Measurements from ENCODE around the gene LYRM1. TPM values are rescaled to one million over a fixed set of nuclear protein-coding genes. Genes with fewer than 3 reads are reported as not detected.
"Not testable (repeated sequence)": the region's sequence is repeated elsewhere in the genome, so short reads cannot be mapped to it uniquely, and the experiment has no call there.

Gene LYRM1, protein sequence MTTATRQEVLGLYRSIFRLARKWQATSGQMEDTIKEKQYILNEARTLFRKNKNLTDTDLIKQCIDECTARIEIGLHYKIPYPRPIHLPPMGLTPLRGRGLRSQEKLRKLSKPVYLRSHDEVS
- 59.0 and 88.5 TPM in 2 replicates for total RNA-seq (2014; rRNA removed; shearing (Covaris generic))

DNA sequence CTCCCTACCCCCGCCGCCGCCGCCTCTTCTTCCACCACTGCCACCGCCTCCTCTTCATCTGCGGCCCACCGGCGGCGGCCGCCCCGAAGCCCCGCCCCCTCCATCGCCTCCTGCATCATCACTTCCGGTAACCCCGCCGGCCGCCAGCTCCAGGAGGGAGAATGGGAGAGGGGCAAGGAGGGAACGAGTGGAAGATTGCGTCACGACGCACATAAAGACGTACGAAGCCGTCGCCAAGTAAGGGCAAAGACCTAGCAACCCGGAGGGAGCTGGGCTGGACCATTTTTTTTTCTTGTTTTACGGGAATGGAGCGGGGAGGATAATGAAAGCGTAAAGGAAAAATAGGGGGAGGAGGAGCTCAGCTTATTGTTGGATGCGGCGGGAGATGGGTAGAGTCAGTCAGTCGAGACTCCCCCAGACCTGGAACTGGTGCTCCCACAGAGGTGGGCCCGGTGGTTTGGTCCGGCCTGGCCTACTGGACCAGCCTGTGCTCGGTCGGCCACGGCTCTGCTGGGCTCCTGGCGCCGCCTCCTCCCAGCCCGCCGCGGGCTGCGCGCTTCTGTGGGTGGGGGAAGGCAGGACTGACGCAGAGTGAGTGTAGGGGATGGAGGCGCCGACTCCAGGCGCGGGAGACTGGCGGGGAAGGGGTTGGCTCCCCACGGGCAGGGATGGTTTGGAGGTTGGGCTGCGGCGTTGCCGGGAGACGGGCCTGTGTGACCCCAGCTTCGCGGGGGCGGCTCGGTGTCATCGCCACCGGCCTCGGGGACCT, at the start of gene LYRM1, which contains the start of gene DCUN1D3:
TSS of gene LYRM1 (plus strand) at position 473 of the 769 bp plus-strand sequence. CDS start 14,785 bp downstream, outside the sequence.
TSS of gene DCUN1D3 (minus strand) at position 60 of the 769 bp plus-strand sequence. CDS start 37,820 bp downstream, outside the sequence.
- in situ Hi-C loops (cut with HindIII; ENCODE audit: low sequenced_read_pairs): no loop called here

DNA sequence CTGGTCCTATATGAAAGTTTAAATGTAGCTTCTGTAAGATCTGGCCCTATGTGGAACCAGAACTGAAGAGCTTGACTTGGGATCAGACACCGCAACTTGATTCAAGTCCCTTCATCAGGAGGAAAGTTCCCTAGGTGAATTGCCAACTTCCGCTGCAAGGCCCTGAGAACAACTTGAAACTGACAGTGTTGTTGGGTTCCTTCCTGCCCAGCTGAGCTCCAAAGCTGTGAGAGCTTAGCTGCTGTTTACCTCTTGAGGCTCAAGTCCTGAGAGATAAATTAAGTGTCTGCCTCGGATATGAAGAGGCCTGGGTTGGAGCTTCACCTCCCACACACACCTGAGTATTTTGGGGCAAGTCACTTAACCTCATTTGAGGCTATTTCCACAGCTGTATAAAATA, 49.6 kb upstream of the LYRM1 start:
- in situ Hi-C loops (cut with HindIII; ENCODE audit: low sequenced_read_pairs): no loop called here
- DNase-seq (ENCODE audit: low spot score): no peak

More for the DNA sequence above, at the start of gene LYRM1, which contains the start of gene DCUN1D3:
- DNase-seq (ENCODE audit: low spot score): peak; percentile 99

DNA sequence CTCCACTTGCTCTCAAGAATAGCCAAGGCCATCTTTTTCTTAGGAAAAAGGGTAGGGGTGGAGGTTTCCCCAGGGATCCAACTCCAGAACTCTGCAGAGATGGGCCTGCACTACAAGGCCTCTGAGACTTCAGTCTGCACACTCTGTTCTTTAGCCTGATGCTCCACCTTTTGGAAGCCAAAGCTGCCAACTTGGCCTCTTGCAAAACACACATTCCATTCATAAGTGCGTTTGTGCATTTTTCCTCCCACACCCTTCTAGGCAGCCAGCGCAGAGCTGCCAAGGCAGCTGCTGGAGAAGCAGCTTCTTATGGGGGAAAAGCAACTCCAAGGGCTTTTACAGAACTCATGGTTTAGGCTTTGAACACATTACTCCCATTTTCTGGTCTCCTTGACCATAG, 49.0 kb upstream of the LYRM1 start:
- no peak for DNase-seq (ENCODE audit: low spot score)

DNA sequence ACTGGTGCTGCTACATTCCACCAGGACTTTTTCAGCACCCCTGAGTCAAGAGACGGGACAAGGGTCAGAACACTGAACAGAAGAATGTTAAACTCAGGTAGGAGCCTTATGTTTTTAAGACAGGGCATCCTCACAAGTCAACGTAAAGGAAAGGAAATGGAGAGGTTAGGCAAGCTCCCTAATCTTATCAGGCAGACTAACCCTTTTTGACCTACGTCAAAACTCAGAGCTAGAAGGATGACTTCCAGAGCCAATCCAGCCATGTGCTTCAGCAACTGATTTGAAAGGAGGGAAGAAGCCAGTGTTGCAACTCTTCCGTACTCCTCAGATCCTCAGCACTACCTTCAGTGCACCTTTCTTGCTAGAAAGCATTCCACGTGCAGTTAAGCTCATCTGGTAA, 47.4 kb upstream of the LYRM1 start:
- no peak for DNase-seq (ENCODE audit: low spot score)
- in situ Hi-C loops (cut with HindIII; ENCODE audit: low sequenced_read_pairs): no loop called here

More for the DNA sequence above, 49.0 kb upstream of the LYRM1 start:
- in situ Hi-C loops (cut with HindIII; ENCODE audit: low sequenced_read_pairs): no loop called here

DNA sequence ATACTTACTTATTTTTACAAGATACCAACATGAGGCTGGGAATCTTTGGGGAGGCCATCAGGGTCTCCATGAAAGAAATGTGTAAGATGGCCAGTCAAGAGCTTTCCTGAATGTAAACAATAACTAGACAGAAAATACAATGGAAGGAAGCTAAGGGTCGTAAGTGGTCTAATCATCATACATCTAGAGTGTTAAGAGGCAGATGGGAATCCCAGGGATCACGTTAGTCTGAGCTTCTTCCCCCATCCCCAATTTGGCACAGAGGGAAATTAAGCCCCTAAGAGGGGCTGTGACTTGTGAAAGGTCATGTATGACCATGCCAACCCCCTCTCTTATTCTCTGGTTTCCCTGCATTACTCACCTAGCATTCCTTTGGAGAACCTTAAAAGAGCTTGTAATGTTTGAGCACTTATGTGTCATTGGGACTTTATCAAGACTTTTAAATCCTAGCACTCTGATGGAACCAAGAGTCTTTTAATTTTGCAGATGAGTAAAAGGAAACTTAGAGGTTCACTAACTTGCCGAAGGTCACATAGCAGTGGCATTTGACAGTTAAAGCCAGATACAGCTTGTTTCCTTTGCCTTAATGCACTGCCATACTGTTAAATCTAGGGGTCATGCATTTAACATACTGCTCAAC, 46.5 kb upstream of the LYRM1 start:
- in situ Hi-C loops (cut with HindIII; ENCODE audit: low sequenced_read_pairs): no loop called here
- DNase-seq (ENCODE audit: low spot score): no peak

DNA sequence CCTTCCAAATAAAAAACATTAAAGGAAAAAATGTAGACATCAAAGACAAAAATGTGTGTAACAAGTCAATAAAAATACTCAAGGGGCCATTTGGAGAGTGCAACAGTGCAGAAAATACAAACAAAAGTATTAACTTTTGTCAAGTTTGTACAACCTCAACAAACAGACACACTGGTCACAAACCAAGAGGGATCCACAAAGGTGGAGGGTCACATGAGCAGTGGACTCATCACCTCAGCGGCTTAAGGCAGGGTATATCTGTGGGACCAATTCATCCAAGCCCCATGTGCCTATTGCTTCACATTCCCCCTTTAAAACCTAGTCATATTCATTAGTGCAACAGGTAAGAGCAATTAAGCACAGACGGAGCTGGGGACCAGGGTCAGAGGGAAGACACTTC, 45.6 kb upstream of the LYRM1 start:
- no peak for DNase-seq (ENCODE audit: low spot score)
- in situ Hi-C loops (cut with HindIII; ENCODE audit: low sequenced_read_pairs): no loop called here

DNA sequence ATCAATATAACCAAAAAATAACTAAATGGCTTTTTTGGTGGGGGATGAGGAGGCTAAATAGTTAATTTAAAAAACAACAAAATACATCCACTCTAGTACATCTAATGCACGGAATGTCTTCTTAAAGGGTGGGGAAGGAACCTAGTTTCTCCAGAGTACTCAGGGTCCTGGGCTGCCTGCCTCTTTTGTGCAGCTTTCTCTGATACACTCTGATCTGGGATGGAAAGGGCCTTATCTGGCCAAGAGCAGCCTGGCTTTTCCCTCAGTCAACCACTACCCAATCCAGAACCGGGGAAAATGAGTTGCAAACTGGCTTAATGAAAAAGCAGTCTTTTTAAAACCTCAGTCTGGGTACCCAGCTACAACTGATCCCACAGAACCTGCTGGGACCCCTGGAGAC, 43.3 kb upstream of the LYRM1 start:
- in situ Hi-C loops (cut with HindIII; ENCODE audit: low sequenced_read_pairs): no loop called here
- DNase-seq (ENCODE audit: low spot score): no peak

DNA sequence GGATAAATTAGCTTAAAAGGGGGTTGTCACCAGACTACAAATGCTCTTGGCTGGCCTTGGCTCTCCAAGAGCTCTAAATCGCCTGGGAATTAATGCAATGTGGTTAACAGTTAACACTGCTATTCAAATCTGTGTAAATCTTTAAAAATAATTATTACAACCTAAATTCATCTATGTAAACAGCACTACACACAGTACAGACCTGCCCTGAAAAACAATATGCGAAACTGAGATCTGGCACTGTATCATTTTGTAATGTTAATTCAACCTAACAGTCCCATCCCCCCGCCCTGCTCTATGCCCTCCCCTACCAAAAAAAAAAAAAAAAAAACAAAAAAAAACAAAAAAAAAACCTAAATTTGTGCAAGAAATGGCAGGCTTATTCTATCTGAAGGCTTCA, 41.3 kb upstream of the LYRM1 start:
- in situ Hi-C loops (cut with HindIII; ENCODE audit: low sequenced_read_pairs): no loop called here
- DNase-seq (ENCODE audit: low spot score): no peak

DNA sequence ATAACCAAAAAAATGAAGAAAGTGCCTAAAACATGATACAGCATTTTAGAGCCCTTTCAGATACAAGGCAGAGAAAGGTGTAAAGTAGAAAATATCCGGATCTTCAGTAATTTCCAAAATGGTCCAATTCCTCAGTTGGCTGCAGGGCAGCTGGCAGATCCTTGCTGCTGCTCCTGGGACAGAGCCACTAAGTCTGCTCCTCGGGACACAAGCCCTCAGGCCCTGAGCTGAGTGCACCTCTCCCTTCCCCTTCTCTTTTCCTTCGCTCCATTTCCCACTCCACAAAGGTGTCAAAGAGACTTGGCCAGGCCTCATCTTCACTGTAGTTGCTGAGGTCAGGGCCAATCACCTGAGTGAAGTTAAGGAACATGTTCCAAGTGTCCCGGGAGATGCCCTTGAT, 40.9 kb upstream of the LYRM1 start:
- in situ Hi-C loops (cut with HindIII; ENCODE audit: low sequenced_read_pairs): no loop called here
- DNase-seq (ENCODE audit: low spot score): peak; percentile 59

DNA sequence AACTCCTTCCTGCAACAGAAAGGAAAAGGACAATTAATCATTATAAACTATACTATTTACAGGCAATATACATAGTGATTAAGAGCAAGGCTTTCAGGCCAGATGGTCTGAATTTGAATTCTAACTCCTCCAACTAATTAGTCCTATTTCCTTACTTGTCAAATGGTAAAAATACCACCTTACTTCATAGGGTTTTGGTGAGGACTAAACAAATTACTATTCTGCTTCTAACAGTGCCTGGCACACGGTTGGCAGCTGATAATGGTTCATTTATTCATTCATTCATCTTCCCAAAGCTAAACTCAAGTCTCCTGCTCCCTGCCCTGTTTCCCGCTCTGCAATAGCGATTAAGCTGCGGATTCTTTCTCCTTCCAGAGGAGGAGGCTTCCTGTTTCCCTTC, 40.2 kb upstream of the LYRM1 start:
- no peak for DNase-seq (ENCODE audit: low spot score)
- in situ Hi-C loops (cut with HindIII; ENCODE audit: low sequenced_read_pairs): no loop called here

DNA sequence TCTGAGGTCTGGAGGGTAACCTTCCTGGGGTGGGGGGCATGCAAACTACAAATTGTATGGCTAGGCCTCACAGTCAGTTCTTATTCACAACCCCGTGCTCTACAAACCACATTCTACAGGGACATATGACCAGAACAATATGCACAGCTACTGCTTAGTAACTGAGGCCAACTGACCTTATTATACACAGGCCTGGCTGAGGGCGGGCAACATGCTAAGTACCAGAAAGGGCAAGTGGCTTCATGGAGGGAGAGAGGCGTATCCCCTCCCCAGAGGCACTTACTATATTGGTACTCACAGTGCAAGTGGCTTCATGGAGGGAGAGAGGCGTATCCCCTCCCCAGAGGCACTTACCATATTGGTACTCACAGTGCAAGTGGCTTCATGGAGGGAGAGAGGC, 39.6 kb upstream of the LYRM1 start:
- in situ Hi-C loops (cut with HindIII; ENCODE audit: low sequenced_read_pairs); DNase-seq (ENCODE audit: low spot score): not testable (repeated sequence)

DNA sequence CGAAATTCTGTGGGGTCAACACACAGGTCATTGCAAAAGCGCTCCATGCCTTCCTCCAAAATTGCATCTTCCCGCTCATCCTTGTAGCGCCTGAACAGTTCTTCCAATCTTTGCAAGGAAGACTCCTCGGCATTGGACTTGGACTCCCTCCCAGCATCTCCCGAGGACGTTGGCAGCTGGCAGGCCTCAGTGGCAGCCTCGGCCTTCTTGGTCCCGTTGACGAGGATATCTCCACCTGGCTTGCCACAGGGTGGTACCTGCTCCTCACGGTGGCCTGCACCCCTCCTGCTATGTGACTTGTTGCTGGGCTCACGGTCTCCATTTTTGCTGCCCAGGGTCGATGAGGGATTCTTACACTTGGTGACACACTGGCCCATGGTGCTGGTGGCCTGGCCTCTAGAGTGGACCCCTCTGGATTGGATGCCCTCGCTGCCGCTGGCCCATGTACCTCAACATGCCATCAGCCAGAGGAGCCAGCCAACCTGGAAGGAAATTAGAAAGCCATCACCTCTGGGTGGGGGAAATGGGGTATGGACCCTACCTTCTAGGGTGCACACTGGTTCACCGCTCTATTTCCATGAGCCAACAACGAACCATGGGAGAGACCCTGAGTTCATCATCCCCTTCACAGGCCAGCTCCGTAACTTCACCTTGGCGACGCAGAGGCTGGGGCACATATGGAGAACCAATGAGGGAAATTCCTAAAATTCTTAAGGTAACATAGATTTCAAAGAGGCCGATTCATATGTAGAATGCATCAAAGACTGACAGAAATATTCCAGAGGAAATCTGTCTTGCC, 38.2 kb upstream of the LYRM1 start:
- in situ Hi-C loops (cut with HindIII; ENCODE audit: low sequenced_read_pairs): no loop called here
- DNase-seq (ENCODE audit: low spot score): no peak

DNA sequence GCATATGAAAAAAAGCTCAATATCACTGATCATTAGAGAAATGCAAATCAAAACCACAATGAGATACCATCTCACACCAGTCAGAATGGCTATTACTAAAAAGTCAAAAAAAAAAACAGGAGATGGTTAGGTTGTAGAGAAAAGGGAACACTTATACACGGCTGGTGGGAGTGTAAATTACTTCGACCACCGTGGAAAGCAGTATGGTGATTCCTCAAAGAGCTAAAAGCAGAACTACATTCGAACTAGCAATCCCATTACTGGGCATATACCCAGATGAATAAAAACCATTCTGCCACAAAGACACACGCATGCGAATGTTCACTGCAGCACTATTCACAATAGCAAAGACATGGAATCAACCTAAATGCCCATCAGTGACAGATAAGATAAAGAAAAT, 36.2 kb upstream of the LYRM1 start:
- DNase-seq (ENCODE audit: low spot score); in situ Hi-C loops (cut with HindIII; ENCODE audit: low sequenced_read_pairs): not testable (repeated sequence)

DNA sequence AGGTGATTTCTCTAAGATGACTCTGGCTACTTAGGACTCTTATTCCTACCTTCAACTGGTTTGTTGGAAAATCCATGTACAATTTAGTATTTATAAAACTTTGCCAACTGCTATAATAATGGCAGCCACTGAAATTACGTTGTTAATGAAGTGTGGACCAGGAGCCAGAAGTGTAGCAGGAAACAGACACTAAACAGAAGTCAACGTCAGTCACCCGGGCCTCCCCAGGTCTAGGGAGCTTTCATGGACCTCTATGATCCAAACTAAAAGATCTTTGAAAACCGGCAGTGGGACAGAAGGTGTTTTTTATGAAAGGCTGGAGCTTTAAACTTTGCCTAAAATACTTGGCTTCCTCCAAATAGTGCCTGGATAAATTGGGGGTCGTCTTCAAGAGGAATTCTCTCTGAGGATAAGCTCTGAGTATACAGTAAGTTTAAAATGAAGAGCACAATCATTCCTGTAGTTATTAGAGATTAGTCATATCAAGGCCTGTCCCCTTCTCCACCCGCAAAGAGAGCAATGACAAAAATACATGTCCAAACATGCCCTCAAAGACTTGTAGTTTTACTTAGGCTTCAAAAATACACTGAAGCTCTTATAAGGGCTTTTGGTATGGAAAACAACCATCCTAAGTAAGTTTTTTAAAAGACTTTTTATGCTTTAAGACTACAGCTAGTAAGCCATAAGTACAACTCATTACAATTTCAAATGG, 35.0 kb upstream of the LYRM1 start:
- DNase-seq (ENCODE audit: low spot score): no peak
- in situ Hi-C loops (cut with HindIII; ENCODE audit: low sequenced_read_pairs): no loop called here

DNA sequence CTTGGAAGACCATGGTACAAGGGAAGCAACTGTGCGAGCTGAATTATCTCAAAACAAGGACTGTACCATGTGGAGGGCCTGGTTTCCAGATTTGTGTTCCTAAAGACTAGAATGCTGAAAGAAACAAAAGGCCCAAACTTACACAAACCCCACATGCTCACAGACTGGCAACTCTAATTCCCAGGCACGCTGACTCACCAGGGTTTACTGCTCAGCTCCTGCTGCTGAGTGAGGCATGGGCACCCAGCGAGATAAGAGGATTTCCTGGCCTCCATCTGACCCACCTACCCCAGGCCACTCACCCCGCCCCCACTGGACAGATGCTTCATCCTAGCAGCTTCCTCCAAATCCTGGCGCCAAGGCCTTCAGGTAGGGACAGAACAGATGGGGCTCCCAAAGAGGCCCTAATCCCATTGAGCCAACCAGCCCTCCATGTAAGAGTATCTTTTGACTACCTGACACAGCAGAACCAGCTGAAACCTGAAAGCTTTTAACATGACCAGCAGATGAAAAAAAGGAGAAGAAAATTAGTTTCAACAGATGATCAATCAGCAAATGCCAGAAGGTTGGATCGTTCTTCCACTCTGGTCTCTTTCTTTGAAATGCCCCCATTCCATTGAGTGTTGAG, 34.3 kb upstream of the LYRM1 start:
- in situ Hi-C loops (cut with HindIII; ENCODE audit: low sequenced_read_pairs): no loop called here
- DNase-seq (ENCODE audit: low spot score): peak; percentile 56

DNA sequence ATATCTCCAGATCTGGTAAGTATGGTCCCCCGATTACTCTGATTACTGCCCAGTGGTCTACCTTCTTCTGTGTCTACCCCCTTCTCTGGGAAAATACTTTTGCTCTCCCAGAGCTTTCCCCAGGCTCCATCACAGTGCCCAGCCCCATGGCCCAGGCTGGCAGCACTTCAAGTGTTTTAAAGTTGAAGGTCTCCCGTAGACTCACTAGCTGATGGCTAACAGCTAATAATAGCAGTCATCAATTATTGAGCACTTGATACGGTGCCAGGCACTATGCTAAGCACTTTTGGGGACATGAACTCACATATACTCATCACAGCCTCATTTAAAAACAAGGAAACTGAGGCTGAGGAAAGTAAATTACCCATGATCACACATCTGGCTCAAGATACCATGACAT, 33.8 kb upstream of the LYRM1 start:
- in situ Hi-C loops (cut with HindIII; ENCODE audit: low sequenced_read_pairs): no loop called here
- DNase-seq (ENCODE audit: low spot score): no peak

DNA sequence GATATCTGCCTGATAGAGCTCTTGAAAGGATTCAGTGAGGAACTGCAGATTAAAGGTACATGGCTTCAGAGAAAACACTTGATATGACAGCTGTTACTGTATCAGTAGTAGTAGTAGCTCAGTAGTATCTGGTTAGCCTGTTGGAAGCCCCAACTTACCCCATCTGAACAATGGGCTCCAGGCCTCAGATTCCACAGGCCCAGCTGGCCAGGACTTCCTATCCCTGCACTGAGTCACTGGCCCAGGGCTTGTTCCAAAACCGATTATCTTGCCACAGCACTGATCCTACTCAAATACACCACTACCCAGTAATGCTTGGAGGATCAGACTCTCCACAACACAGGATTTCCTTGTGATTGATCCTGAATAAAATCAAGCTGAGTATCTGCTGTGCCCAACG, 33.0 kb upstream of the LYRM1 start:
- DNase-seq (ENCODE audit: low spot score): no peak
- in situ Hi-C loops (cut with HindIII; ENCODE audit: low sequenced_read_pairs): no loop called here

DNA sequence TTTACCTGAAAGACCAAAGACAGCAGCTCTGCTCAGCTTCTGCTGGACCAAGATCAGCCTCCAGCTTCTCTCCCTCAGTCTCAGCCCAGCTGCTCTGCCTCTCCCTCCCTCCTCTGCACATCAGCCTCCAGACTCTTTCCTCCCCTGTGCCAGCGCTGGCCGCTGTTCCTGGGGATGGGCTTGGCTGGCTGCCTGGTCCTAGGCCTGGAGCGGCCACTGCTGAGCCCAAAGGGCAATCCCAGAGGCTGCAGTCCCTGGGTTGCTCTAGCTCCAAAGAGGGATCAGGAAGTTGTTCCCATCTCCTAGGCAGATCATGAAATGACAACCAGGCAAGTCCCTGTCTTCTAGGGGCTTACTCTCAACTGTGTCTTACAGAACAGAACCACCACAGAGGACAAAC, 31.7 kb upstream of the LYRM1 start:
- peak; percentile 22 for DNase-seq (ENCODE audit: low spot score)
- in situ Hi-C loops (cut with HindIII; ENCODE audit: low sequenced_read_pairs): no loop called here
